GM23338 (cell line): Measurements from ENCODE around the gene DNAH6. TPM values are rescaled to one million over a fixed set of nuclear protein-coding genes. Genes with fewer than 3 reads are reported as not detected.

Experiments
- ATAC-seq: fragments of 200-7000 bp; cut with Tn5 transposase; 3 replicates; pipeline ENCODE4 v1.9.1; 2020
- DNase-seq: peaks from one replicate; pipeline ENCODE4 v3.0.0-alpha.2; 2015; ENCODE audit warnings: low spot score
- H2AFZ ChIP-seq: fragments of 200-600 bp; sonication (generic); 2 replicates; pipeline ENCODE4 v1.8.0; 2016; ENCODE audit warnings: antibody characterized with exemption, mild to moderate bottlenecking, moderate library complexity
- H3F3A ChIP-seq: fragments of 200-600 bp; sonication (generic); replicated peaks from 2 replicates; pipeline ENCODE4 v1.8.0; 2017; ENCODE audit warnings: antibody characterized with exemption, mixed run types, low read depth
- H3K27ac ChIP-seq: fragments of 200-600 bp; sonication (generic); 2 replicates; pipeline ENCODE4 v1.6.1; 2016; ENCODE audit warnings: low read depth
- H3K27me3 ChIP-seq: fragments of 200-600 bp; sonication (generic); 2 replicates; pipeline ENCODE4 v1.8.0; 2016; ENCODE audit warnings: mild to moderate bottlenecking, mixed run types, moderate library complexity; ENCODE audit not compliant: insufficient read depth
- H3K36me3 ChIP-seq: fragments of 200-600 bp; sonication (generic); 2 replicates; pipeline ENCODE4 v1.8.0; 2016; ENCODE audit warnings: mild to moderate bottlenecking; ENCODE audit not compliant: insufficient read depth
- H3K4me1 ChIP-seq: fragments of 200-600 bp; sonication (generic); 2 replicates; pipeline ENCODE4 v1.8.0; 2016; ENCODE audit warnings: mild to moderate bottlenecking, moderate library complexity; ENCODE audit not compliant: insufficient read depth
- H3K4me2 ChIP-seq: fragments of 200-600 bp; sonication (generic); 2 replicates; pipeline ENCODE4 v1.7.1; 2017; ENCODE audit warnings: mixed run types
- H3K4me3 ChIP-seq: fragments of 200-600 bp; sonication (generic); 2 replicates; pipeline ENCODE4 v1.6.1; 2016; ENCODE audit warnings: mixed run types
- H3K79me2 ChIP-seq: fragments of 200-600 bp; sonication (generic); replicated peaks from 2 replicates; pipeline ENCODE4 v1.8.0; 2017; ENCODE audit warnings: mild to moderate bottlenecking; ENCODE audit not compliant: insufficient read depth
- H3K9me2 ChIP-seq: fragments of 200-600 bp; sonication (generic); 2 replicates; pipeline ENCODE4 v1.8.0; 2017; ENCODE audit not compliant: insufficient read depth
- H4K20me1 ChIP-seq: fragments of 200-600 bp; sonication (generic); replicated peaks from 2 replicates; pipeline ENCODE4 v1.8.0; 2017; ENCODE audit warnings: mild to moderate bottlenecking; ENCODE audit not compliant: insufficient read depth
- H3K27ac Mint-ChIP-seq: 2 replicates; pipeline ENCODE4 v1.8.0; 2020; ENCODE audit warnings: inconsistent platforms, mild to moderate bottlenecking, moderate library complexity, mixed read lengths
- H3K27me3 Mint-ChIP-seq: 3 replicates; pipeline ENCODE4 v1.8.0; 2022; ENCODE audit warnings: low read depth, mild to moderate bottlenecking, moderate library complexity, mixed read lengths, inconsistent platforms; ENCODE audit not compliant: insufficient read depth, poor library complexity
- H3K36me3 Mint-ChIP-seq: 3 replicates; pipeline ENCODE4 v1.8.0; 2021; ENCODE audit warnings: low read depth, mild to moderate bottlenecking, inconsistent platforms, moderate library complexity, mixed read lengths
- H3K4me1 Mint-ChIP-seq: 3 replicates; pipeline ENCODE4 v1.8.0; 2020; ENCODE audit warnings: mild to moderate bottlenecking, inconsistent platforms, mixed read lengths
- H3K4me3 Mint-ChIP-seq: 3 replicates; pipeline ENCODE4 v1.8.0; 2021; ENCODE audit warnings: moderate library complexity, mild to moderate bottlenecking, inconsistent platforms, mixed read lengths
- H3K9me3 Mint-ChIP-seq: 3 replicates; pipeline ENCODE4 v1.8.0; 2020; ENCODE audit warnings: moderate library complexity, mild to moderate bottlenecking, inconsistent platforms, mixed read lengths
- CREB1 ChIP-seq: fragments of 250-450 bp; sonication (Bioruptor Pico); IDR thresholded peaks from 2 replicates; pipeline ENCODE4 v1.5.0; 2020; ENCODE audit warnings: low read depth, mild to moderate bottlenecking, moderate library complexity
- CTCF ChIP-seq, 2 experiments: fragments of 200-600 bp in 1 of 2; sonication (generic) in 1 of 2; conservative IDR thresholded peaks; 2 replicates each; pipeline versions ENCODE4 v1.5.1 to v1.6.1; 2016 to 2017; ENCODE audit warnings: antibody characterized with exemption in 2 of 2, low read depth in 2 of 2, mild to moderate bottlenecking in 2 of 2, moderate library complexity in 1 of 2
- ETS1 ChIP-seq: IDR thresholded peaks from 2 replicates; pipeline ENCODE4 v1.6.1; 2016; ENCODE audit warnings: antibody characterized with exemption
- EZH2 ChIP-seq: fragments of 200-600 bp; sonication (generic); IDR thresholded peaks from one replicate; pipeline ENCODE4 v1.8.0; 2017; ENCODE audit warnings: antibody characterized with exemption, mild to moderate bottlenecking, low read depth; ENCODE audit not compliant: unreplicated experiment
- EZH2phosphoT487 ChIP-seq: fragments of 200-600 bp; sonication (generic); IDR thresholded peaks from one replicate; pipeline ENCODE4 v1.8.1; 2018; ENCODE audit warnings: antibody characterized with exemption; ENCODE audit not compliant: unreplicated experiment
- JUNB ChIP-seq: IDR thresholded peaks from one replicate; pipeline ENCODE4 v1.6.1; 2016; ENCODE audit warnings: antibody characterized with exemption; ENCODE audit not compliant: unreplicated experiment
- NANOG ChIP-seq: IDR thresholded peaks from 2 replicates; pipeline ENCODE4 v1.6.1; 2016; ENCODE audit warnings: antibody characterized with exemption, borderline replicate concordance
- POLR2AphosphoS5 ChIP-seq: IDR thresholded peaks from 2 replicates; pipeline ENCODE4 v1.6.1; 2016; ENCODE audit warnings: antibody characterized with exemption, low read depth
- REST ChIP-seq: IDR thresholded peaks from one replicate; pipeline ENCODE4 v1.6.1; 2018; ENCODE audit warnings: antibody characterized with exemption; ENCODE audit not compliant: unreplicated experiment
- STAT1 ChIP-seq: IDR thresholded peaks from one replicate; pipeline ENCODE4 v1.6.1; 2016; ENCODE audit warnings: antibody characterized with exemption; ENCODE audit not compliant: unreplicated experiment
- ZNF114 ChIP-seq: fragments of 250-450 bp; sonication (Bioruptor Pico); IDR thresholded peaks from 2 replicates; pipeline ENCODE4 v1.5.0; 2020; ENCODE audit warnings: mild to moderate bottlenecking, moderate library complexity
- ZNF331 ChIP-seq: fragments of 250-450 bp; sonication (Bioruptor Pico); IDR thresholded peaks from 2 replicates; pipeline ENCODE4 v1.5.0; 2020; ENCODE audit warnings: low read depth, mild to moderate bottlenecking, moderate library complexity
- polyA plus RNA-seq: library from polyadenylated mRNA; unstranded; fragments of >200 nt; fragmentation: Nextera tagmentation; extraction: Ambion mirVana; gene quantifications from 2 replicates; pipeline ENCODE4 v1.2.1, GENCODE V29; 2016
- total RNA-seq: library from RNA; depleted of rRNA; stranded (reverse); fragments of >200 nt; shearing (Covaris generic); gene quantifications from 2 replicates; pipeline ENCODE4 v1.2.3, GENCODE V29; 2014
- TF ChIP-seq, protein P1 (sequence below): fragments of 250-450 bp; sonication (Bioruptor Pico); IDR thresholded peaks from 2 replicates; pipeline ENCODE4 v1.5.0; 2020; ENCODE audit warnings: mild to moderate bottlenecking, moderate library complexity

Gene DNAH6
- total and polyA plus RNA-seq, 2 experiments from 2014 or later = 0.27 to 0.31 TPM

DNA sequence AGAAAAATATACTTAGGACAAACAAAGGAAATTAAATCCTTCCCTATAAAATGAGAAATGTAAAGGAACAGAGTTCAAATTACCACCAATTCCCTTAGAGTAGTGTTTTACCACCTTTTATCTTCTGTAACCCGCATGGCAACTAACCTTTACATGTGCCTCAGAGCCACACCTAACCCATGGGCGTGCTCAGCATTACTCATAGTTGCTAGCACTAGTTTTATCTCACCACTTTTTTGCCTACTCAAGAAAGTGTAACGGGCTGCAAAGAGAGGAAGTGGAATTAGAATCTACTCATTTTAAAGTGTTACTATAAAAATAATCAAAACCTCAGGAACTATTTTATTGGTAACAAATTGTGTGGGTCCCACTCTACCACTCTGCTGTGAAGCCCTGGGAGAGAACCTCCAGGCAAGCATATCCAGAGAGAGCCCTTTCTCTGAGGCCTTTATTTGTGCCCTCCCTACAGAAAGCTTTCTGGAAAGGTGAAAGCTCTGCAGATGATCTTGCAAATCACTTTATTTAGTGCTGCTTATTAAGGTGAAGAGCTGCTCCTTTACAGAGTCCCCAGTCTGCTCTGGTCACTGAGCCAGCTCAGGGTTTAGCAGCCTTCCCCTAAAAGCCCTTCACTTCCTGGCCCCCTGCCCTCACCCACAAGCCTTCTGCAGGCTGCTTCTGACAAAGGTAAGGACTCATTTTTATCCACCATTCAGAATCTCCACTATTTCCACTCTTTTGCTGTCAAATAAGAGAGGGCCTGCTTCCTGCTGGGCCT is 265.8 kb downstream of the DNAH6 start:
- DNase-seq = peak; percentile 24
- H3K36me3 ChIP-seq = no peaks in the 10 kb centered on the region
- H3F3A ChIP-seq = no peaks in the 10 kb centered on the region
- no peaks in the 10 kb centered on the region for H4K20me1 ChIP-seq
- no peak overlapping the region for H3K4me2 ChIP-seq
- Mint-ChIP-seq H3K27me3 (no peaks in the 10 kb centered on the region), H3K9me3 (peaks cover 5% of the 10 kb centered on the region; the same call in 2 of the 3 replicates), H3K4me1 (peaks cover 15% of the 10 kb centered on the region), H3K4me3 (no peak overlapping the region), H3K36me3 (peaks cover 2% of the 10 kb centered on the region; the same call in 1 of the 3 replicates), H3K27ac (no peak overlapping the region)
- TF ChIP-seq CTCF (conservative IDR thresholded peaks at IDR 0.05; ENCODE audit: low read depth in 2 of 2) (no peak), NANOG (no peak), STAT1 (no peak), ZNF114 (CRISPR knock-in tag) (no peak), JUNB (no peak), ETS1 (no peak), CREB1 (no peak), REST (no peak), POLR2AphosphoS5 (no peak), EZH2phosphoT487 (no peak), ZNF331 (CRISPR knock-in tag) (no peak), EZH2 (no peak)
- TF ChIP-seq, protein P1, sequence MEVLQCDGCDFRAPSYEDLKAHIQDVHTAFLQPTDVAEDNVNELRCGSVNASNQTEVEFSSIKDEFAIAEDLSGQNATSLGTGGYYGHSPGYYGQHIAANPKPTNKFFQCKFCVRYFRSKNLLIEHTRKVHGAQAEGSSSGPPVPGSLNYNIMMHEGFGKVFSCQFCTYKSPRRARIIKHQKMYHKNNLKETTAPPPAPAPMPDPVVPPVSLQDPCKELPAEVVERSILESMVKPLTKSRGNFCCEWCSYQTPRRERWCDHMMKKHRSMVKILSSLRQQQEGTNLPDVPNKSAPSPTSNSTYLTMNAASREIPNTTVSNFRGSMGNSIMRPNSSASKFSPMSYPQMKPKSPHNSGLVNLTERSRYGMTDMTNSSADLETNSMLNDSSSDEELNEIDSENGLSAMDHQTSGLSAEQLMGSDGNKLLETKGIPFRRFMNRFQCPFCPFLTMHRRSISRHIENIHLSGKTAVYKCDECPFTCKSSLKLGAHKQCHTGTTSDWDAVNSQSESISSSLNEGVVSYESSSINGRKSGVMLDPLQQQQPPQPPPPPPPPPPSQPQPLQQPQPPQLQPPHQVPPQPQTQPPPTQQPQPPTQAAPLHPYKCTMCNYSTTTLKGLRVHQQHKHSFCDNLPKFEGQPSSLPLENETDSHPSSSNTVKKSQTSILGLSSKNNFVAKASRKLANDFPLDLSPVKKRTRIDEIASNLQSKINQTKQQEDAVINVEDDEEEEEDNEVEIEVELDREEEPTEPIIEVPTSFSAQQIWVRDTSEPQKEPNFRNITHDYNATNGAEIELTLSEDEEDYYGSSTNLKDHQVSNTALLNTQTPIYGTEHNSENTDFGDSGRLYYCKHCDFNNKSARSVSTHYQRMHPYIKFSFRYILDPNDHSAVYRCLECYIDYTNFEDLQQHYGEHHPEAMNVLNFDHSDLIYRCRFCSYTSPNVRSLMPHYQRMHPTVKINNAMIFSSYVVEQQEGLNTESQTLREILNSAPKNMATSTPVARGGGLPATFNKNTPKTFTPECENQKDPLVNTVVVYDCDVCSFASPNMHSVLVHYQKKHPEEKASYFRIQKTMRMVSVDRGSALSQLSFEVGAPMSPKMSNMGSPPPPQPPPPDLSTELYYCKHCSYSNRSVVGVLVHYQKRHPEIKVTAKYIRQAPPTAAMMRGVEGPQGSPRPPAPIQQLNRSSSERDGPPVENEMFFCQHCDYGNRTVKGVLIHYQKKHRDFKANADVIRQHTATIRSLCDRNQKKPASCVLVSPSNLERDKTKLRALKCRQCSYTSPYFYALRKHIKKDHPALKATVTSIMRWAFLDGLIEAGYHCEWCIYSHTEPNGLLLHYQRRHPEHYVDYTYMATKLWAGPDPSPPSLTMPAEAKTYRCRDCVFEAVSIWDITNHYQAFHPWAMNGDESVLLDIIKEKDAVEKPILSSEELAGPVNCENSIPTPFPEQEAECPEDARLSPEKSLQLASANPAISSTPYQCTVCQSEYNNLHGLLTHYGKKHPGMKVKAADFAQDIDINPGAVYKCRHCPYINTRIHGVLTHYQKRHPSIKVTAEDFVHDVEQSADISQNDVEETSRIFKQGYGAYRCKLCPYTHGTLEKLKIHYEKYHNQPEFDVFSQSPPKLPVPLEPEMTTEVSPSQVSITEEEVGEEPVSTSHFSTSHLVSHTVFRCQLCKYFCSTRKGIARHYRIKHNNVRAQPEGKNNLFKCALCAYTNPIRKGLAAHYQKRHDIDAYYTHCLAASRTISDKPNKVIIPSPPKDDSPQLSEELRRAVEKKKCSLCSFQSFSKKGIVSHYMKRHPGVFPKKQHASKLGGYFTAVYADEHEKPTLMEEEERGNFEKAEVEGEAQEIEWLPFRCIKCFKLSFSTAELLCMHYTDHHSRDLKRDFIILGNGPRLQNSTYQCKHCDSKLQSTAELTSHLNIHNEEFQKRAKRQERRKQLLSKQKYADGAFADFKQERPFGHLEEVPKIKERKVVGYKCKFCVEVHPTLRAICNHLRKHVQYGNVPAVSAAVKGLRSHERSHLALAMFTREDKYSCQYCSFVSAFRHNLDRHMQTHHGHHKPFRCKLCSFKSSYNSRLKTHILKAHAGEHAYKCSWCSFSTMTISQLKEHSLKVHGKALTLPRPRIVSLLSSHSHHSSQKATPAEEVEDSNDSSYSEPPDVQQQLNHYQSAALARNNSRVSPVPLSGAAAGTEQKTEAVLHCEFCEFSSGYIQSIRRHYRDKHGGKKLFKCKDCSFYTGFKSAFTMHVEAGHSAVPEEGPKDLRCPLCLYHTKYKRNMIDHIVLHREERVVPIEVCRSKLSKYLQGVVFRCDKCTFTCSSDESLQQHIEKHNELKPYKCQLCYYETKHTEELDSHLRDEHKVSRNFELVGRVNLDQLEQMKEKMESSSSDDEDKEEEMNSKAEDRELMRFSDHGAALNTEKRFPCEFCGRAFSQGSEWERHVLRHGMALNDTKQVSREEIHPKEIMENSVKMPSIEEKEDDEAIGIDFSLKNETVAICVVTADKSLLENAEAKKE (CRISPR knock-in tag) = no peak
- no peaks in the 10 kb centered on the region for H3K27me3 ChIP-seq
- no peak overlapping the region for H3K4me3 ChIP-seq
- H3K9me2 ChIP-seq = 0 out of 2 replicates have a peak, but pooled peaks cover 3% of the 10 kb centered on the region
- no peak overlapping the region for H3K27ac ChIP-seq
- H3K4me1 ChIP-seq = peaks cover 10% of the 10 kb centered on the region; the same call in 1 of the 2 replicates
- no peaks in the 10 kb centered on the region for H3K79me2 ChIP-seq
- peak; percentile 45; the same call in 2 of the 3 replicates for ATAC-seq
- H2AFZ ChIP-seq = peak overlapping the region; percentile 93
